ENCODE data around the gene EXD3. TPM values are rescaled to one million over a fixed set of nuclear protein-coding genes. Genes with fewer than 3 reads are reported as not detected.

Gene EXD3
- total RNA-seq, 1 experiment from 2014 or later: 1.4 TPM

DNA sequence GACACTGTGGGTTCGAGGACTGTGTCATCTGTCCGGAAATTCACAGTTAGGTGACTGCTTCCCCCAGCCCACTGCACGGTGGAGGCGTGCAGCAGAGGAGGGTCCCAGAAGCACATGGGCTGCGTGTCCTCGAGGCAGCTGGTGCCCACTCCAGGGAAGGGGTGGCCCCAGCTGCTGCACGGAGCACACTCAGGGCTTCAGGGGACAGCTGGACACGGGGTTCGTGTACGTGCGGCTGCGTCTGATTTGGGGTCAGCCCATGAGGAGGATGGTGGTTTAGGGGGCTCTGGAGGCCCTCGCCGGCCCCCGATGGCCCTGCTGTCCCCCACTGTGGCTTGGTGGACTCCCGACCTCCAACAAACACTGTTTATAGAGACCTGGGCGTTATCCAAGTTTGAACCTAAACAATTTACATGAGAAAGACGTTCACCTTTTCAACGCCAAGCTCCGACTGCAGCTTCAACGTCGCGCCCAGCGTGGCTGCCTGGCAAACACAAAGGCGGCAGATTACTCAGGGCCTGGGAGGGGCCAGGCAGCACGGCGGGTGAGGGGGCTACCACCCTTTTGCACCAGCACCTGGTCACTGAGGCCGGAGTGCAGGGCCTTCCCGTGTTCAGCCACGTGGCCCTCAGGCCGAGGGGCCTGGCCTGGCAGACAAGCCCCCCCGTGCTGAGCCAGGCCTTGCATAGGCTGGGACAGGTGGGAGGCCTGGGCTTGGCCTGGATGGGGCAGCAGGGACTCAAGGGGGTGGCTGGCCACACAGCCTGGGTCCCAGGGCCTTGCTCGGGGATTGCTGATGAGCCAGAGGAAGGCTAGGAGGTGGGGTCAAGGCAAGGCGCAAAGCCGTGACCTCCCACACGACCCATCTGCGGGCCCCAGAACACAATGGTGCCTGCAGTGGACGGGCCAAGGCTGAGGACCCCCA, 55.2 kb downstream of the EXD3 start:
- DNase-seq (ENCODE audit: low read depth, low spot score): no peak
- in situ Hi-C loops (cut with HindIII; ENCODE audit: low pct_unique_long_range_greater_than_20kb, low sequenced_read_pairs): no loop called here

DNA sequence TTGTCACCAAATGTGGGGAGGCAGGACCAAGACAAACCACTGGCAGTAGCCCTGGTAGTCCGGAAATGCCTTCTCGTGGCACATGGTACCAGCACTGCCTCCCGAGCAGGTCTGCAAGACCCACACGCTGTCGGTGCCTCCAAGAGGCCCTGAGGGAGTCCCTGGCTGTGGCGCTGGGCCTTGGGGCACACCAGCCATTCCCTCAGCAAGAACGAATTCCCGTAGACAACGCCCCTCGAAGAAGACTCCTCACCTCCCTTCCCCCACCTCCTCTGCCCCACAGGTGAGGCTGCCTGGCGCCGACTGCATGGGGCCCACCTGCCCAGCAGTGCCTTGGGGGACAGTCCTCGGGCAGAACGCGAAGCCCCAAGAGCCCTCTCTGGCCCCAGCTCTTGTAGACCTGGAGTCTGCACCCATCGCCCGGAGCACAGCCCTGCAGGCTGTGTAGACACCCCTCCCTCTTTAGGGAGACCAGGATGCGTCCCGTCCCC, 56.0 kb downstream of the EXD3 start:
- DNase-seq (ENCODE audit: low read depth, low spot score): no peak
- in situ Hi-C loops (cut with HindIII; ENCODE audit: low pct_unique_long_range_greater_than_20kb, low sequenced_read_pairs): no loop called here

DNA sequence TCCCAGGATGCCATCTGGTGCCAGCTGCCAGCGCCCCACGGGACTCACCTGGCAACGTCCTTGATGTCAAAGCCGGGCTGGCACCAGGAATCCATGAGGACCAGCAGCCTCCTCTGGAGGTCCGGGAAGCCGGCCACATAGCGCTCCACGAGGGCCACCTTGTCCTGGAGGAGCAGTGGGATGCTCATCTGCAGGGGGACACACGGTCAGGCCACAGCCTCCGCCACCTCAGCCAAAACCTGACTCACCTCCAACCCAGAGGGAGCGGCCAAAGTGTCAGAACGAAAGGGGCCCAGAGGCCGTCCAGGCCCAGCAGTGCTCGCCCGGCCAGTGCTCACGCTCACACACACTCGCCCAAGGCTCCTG, 56.5 kb downstream of the EXD3 start:
- no peak for DNase-seq (ENCODE audit: low read depth, low spot score)
- in situ Hi-C loops (cut with HindIII; ENCODE audit: low pct_unique_long_range_greater_than_20kb, low sequenced_read_pairs): no loop called here

DNA sequence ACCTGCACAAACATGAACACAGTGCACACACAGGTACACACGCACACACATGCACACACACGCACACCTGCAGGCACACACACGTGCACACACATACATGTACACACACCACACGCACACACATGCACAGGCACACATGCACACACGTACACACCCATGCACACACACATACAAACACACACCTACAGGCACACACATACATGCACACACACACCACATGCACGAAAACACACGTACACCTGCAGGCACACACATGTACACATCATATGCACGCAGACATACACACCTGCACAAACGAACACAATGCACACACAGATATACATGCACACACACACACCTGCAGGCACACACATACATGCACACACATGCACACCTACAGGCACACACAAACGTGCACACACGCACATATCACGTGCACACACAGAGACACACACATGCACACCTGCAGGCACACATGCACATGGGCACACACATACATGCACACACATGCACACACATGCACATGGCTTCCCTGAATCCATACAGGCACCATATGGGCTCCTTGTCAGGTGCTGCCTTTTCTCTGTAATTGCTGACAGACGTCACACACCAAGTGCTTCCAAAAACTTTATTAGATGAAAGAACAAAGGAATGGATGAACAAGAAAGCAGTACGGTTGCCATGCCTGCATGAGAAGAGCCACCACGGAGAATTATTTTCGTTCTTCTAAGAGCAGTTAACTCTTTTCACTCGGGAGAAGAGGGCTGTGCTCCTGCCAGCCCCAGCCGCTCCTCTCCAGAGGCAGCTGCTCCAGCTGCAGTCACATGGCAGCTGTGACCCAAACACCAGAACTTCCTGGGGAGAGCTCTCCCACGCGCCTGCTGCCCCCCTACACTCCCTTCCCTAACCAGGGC, 57.2 kb downstream of the EXD3 start:
- in situ Hi-C loops (cut with HindIII; ENCODE audit: low pct_unique_long_range_greater_than_20kb, low sequenced_read_pairs): no loop called here
- no peak for DNase-seq (ENCODE audit: low read depth, low spot score)

DNA sequence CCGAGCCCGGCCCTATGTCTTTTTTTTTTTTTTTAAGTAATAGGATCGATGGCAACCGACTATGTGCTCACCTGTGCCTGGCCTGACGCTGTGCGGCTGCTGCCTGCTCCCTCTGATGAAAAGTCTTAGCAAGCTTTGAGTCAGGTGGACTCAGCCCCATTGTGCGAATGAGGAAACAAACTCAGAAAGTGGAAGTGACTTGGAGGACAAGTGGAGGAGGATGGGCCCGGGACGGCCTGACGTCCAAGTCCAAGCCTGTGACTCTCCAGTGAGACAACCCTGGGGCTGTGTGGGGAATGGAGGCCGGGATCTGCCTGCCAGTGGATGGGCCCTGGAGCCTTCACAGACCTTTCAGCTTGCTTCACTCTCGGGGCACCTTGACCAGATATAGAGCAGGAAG, 57.9 kb downstream of the EXD3 start:
- in situ Hi-C loops (cut with HindIII; ENCODE audit: low pct_unique_long_range_greater_than_20kb, low sequenced_read_pairs): no loop called here
- no peak for DNase-seq (ENCODE audit: low read depth, low spot score)

DNA sequence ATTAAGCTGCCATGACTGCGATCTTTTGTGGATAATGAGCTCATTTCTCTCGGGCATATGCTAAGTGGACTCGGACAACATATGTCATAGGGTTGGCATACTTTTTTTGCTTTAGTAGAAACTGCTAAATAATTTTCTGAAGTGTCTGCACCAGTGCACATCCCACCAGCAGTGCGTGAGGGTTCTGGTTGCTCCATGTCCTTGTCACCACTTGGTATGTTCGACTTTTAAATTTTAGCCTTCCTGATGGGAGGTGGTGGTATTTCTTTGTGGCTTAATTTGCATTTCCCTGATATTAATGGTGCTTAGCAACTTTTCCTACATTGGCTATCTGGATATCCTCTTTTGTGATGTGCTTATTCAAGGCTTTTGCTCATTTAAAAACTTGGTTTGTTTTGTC, 63.1 kb downstream of the EXD3 start:
- in situ Hi-C loops (cut with HindIII; ENCODE audit: low pct_unique_long_range_greater_than_20kb, low sequenced_read_pairs): no loop called here
- DNase-seq (ENCODE audit: low read depth, low spot score): no peak

DNA sequence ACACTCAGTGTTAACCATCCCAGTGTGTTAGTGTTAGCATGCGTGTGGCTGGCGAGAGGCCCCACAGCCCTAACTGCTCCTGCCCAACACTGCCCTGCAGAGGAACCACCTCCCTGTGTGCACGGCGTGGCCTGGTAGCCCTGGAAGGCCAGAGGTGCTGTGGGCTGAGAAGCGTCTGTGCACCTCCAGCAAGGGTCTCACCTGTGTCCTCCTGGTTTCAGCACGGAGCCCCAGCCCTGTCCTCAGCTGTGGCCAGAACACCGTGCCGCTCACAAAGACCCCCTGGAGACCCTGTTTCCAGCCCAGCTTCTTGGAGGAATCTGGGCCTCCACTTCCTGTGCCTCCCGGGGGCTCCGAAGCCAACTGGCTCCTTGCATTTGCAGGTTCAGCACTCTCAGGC, 64.8 kb downstream of the EXD3 start:
- DNase-seq (ENCODE audit: low read depth, low spot score): no peak
- in situ Hi-C loops (cut with HindIII; ENCODE audit: low pct_unique_long_range_greater_than_20kb, low sequenced_read_pairs): no loop called here

DNA sequence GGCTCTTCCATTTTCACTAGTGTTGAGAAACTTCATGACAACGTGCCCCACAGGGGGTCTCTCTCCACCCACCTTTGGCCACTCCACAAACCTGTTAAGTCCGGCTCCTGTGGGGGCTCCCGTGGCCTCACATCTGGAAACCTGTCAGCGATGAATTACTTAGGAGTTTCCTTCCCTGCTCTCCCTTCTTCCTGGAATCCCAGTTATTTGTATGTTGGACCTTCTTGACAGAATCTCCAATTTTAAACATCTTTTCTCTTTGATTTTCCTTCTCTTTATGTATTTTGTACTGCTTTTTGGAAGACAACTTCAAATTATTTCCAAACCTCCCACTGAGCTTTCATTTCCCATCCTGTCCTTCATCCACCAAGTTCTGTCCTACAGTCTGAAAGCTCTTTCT, 65.8 kb downstream of the EXD3 start:
- in situ Hi-C loops (cut with HindIII; ENCODE audit: low pct_unique_long_range_greater_than_20kb, low sequenced_read_pairs): no loop called here
- DNase-seq (ENCODE audit: low read depth, low spot score): no peak

DNA sequence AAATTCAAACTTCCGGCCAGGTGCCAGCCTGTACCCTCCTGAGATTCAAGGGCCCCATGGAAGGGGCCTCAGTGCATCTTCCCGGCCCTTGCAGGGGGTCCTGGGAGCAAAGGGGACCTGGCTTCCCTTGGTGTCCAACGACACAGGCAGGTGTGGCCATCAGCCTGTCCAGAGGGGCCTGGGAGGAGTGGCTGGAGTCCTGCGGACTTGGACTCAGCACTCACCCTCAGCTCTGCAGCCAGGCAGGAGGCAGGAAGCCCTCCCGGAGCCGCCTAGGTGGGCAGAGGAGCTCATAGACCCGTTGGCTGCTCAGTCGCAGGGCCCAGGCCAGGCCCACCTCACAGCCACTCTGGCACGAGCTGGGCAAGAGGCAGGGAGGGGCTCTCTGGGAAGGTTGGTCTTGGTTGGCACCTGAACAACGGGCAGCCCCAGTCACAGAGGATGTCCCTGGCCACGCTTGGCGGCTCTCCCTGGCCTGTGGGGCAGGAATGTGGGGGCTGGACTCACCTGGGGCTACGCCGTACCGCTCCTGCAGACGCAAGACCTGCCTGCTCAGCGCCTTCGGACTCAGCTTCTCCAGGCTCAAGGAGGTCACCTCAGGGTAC, 67.1 kb downstream of the EXD3 start:
- no peak for DNase-seq (ENCODE audit: low read depth, low spot score)
- in situ Hi-C loops (cut with HindIII; ENCODE audit: low pct_unique_long_range_greater_than_20kb, low sequenced_read_pairs): no loop called here

DNA sequence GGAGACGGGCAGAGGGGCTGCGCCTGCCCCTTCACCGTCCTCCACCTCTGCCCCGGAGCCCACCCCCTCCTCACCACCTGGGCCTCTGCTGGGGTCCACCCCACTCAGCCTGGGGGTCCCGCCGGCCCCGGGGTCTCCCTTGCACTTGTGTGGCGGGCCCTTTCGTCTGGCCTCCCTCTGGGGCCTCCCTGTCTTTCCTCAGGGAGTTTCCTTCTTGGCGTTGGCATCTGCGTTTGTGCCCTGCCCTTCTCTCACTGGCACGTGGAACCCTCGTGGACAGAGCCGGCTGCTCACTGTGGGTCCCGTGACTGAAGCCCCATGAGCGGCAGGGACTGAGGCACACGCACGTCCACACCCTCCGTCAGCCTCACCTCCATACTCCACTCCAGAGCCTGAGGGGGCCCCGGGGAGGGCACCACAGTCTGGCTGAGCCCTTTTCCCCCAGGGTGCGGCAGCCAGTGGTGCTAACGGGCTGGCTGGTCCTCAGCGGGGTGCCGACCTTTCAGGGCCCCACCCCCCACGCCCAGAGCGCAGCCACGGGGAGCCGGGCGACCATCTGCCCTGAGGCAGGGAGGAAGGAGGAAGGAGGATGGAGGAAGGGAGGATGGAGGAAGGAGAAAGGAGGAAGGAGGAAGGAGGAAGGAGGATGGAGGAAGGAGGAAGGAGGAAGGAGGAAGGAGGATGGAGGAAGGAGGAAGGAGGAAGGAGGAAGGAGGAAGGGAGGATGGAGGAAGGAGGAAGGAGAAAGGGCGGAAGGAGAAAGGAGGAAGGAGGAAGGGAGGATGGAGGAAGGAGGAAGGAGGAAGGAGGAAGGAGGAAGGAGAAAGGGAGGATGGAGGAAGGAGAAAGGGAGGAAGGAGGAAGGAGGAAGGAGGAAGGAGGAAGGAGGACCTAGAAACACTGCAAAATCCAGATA, 67.9 kb downstream of the EXD3 start:
- in situ Hi-C loops (cut with HindIII; ENCODE audit: low pct_unique_long_range_greater_than_20kb, low sequenced_read_pairs): no loop called here
- no peak for DNase-seq (ENCODE audit: low read depth, low spot score)

DNA sequence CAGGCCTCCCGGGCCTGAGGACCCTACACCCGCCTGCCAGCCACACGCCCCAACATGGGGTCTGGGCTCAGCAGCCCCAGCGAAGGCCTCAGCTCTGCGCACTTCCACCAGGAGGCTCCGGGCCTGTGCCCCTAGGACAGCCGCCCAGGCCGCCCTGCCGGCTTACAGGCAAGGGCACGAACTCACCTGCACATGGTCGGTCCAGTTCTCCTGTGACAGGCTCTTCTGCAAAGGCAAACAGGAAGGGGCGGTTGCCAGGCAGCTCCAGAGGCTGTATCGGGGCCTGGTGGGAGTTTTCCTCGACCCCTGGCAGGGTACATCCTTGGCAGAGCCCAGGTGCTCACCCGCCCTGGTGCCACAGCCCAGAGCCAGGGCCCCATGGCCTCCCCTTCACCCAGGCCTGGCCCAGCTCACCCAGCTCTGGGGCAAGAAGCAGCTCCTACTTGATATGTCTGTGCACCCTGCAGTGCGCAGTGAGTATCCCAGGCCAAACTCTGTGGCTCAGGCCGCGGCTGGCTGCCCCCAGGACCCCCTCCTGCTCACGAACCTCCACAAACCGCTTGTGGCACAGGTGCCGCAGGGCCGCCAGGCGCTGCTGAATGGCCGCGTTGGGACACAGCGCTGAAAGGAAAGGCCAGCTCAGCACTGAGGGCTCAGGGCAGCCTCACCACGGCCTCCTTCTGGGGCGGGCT, 68.7 kb downstream of the EXD3 start:
- no peak for DNase-seq (ENCODE audit: low read depth, low spot score)
- in situ Hi-C loops (cut with HindIII; ENCODE audit: low pct_unique_long_range_greater_than_20kb, low sequenced_read_pairs): no loop called here

DNA sequence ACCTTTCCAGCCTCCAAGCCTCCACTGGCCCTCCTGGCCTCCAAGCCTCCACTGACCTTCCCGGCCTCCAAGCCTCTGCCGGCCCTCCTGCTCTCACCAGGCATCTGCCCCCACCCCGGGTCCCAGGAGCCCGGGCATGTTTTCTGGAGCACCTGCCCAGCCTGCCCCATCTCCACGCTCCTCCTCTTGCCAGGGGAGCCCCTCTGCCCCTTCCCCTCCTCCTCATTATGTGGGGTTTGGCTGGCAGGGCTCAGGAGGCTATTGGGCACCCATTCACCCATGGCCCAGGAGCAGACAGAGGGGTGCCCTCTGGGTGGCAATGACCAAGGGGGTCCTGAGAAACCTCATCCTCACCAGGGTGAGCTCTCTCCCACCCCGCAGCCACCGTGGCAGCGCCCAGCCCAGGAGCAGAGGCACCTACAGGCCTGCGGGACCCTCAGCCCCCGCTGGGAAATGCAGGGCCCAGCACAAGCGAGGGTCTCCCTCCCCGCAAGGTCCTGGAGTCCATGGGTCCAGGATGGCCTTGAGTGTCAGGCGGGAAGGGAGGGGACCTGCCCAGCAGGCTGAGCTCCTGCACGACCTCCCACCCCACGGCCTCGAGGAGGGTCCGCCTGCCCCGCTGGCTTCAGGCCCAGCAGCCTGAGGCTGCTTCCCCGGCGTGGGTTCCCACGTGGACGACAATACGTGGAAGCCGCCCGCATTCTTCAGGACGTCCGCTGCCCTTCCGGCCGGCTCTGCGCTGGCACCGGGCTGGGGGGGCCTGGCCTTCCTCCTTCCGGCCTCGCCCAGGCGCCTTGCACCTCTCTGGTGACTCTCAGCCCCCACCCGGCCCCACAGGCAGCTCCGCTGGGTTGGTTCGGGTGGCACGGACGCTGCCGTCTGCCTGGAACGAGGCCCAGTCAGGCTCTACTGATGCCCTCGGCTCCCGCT, 69.5 kb downstream of the EXD3 start:
- in situ Hi-C loops (cut with HindIII; ENCODE audit: low pct_unique_long_range_greater_than_20kb, low sequenced_read_pairs): no loop called here
- DNase-seq (ENCODE audit: low read depth, low spot score): no peak

DNA sequence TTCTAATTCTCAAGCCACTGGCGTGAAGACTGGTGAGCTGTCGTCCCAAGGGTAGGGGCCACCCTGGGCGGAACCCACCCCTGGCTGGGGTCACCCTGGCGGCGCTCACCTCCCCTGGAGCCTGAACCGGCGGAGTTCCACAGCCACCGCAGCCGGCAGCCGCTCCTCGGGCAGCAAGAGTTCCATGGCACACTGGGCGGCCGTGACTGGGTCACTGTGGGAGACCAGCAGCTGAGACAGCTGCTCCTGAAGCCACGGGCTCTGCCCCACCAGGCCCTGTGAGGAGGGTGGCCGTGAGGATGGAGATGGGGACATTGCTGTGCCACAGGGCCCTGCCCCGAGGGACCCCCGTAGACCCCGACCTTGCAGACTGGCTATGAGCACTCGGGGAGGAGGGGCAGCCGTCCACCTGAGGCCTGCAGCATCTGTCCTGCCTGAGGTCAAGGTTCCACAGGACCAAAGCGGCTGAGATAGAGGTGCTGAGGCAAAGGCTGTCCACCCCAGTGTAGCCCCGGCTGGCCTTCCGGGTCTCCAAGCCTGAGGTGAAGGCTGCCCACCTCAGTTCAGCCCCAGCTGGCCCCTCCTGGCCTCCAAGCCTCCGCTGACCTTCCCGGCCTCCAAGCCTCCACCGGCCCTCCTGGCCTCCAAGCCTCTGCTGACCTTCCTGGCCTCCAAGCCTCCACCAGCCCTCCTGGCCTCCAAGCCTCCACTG, 70.3 kb downstream of the EXD3 start:
- no peak for DNase-seq (ENCODE audit: low read depth, low spot score)
- in situ Hi-C loops (cut with HindIII; ENCODE audit: low pct_unique_long_range_greater_than_20kb, low sequenced_read_pairs): no loop called here

DNA sequence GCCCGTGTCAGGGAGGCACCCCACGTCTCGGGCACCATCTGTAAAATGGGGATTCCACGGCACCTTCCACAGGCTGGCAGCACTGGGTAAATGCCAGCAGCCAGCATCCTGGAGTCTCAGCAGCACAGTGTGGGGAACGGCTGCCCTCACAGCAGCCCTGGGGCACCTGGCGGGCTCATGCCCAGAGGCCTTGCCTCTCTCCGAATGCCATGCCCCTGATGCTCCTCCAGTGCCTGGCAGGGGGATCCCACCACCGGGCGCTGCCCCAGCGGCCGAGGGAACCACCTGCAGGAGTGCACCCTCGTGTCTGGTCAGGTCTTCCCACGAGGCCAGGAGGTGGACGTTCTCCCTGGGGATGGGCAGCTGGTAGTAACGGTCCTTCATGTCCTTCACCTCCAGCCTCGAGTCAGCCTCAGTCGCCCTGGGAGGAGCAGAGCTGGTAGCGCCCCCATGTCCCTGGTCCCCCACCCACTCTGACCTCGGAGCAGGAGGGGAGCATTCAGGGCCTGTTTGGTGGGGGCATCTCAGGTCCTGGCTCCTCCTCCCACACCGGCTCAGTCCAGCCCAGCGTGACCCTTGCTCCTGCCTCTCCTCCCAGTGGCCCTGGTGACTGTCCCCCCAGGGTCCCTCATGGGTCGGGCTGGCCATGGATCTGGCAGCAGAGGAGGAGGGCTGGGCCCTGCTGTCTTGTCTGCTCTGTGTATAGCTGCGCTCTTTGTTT, 71.0 kb downstream of the EXD3 start:
- in situ Hi-C loops (cut with HindIII; ENCODE audit: low pct_unique_long_range_greater_than_20kb, low sequenced_read_pairs): no loop called here

More for the DNA sequence above, 71.0 kb downstream of the EXD3 start:
- no peak for DNase-seq (ENCODE audit: low read depth, low spot score)
